ENCODE data around the gene CFAP54. TPM values are rescaled to one million over a fixed set of nuclear protein-coding genes. Genes with fewer than 3 reads are reported as not detected.
A peak's percentile ranks its signal among the peaks of the same experiment; 100 is the strongest.
"Not testable (repeated sequence)": the region's sequence is repeated elsewhere in the genome, so short reads cannot be mapped to it uniquely, and the experiment has no call there.

CFAP54 gene
- polyA plus RNA-seq, 1 donor = 0.44 TPM

- DNase-seq = no peak
Observed at GRCh38 chr12:96623656-96624217, 134.4 kb downstream of the CFAP54 start.

- no peak for DNase-seq
Observed at GRCh38 chr12:96635844-96636243, 146.5 kb downstream of the CFAP54 start.

- DNase-seq = no peak
Observed at GRCh38 chr12:96636895-96637294, 147.5 kb downstream of the CFAP54 start.

- DNase-seq = no peak
Observed at GRCh38 chr12:96648923-96649322, 159.5 kb downstream of the CFAP54 start.

GRCh38 chr12:96652870-96653269 lies 163.5 kb downstream of the CFAP54 start:
- DNase-seq = no peak

GRCh38 chr12:96658075-96658474 lies 168.7 kb downstream of the CFAP54 start:
- DNase-seq = no peak

GRCh38 chr12:96669786-96670185 lies 180.4 kb downstream of the CFAP54 start:
- DNase-seq = no peak

GRCh38 chr12:96670334-96670899 lies 181.0 kb downstream of the CFAP54 start:
- no peak for DNase-seq

- not testable (repeated sequence) for DNase-seq
Observed at GRCh38 chr12:96675519-96675918, 186.1 kb downstream of the CFAP54 start.

- no peak for DNase-seq
Observed at GRCh38 chr12:96677363-96677762, 188.0 kb downstream of the CFAP54 start.

GRCh38 chr12:96687719-96688118 lies 198.3 kb downstream of the CFAP54 start:
- DNase-seq = no peak

- DNase-seq = no peak
Observed at GRCh38 chr12:96698521-96698920, 209.1 kb downstream of the CFAP54 start.

GRCh38 chr12:96698965-96699364 lies 209.6 kb downstream of the CFAP54 start:
- DNase-seq = no peak

GRCh38 chr12:96701856-96702255 lies 212.5 kb downstream of the CFAP54 start:
- DNase-seq = no peak

- DNase-seq = no peak
Observed at GRCh38 chr12:96710127-96710745, 220.9 kb downstream of the CFAP54 start.

- no peak for DNase-seq
Observed at GRCh38 chr12:96711364-96711763, 222.0 kb downstream of the CFAP54 start.

- no peak for DNase-seq
Observed at GRCh38 chr12:96714199-96714598, 224.8 kb downstream of the CFAP54 start.

- peak; percentile 35 for DNase-seq
Observed at GRCh38 chr12:96719660-96720362, 230.4 kb downstream of the CFAP54 start.

- no peak for DNase-seq
Observed at GRCh38 chr12:96720363-96720705, 231.0 kb downstream of the CFAP54 start.

- DNase-seq = not testable (repeated sequence)
Observed at GRCh38 chr12:96729466-96729865, 240.1 kb downstream of the CFAP54 start.

- no peak for DNase-seq
Observed at GRCh38 chr12:96729886-96730285, 240.5 kb downstream of the CFAP54 start.

- no peak for DNase-seq
Observed at GRCh38 chr12:96743606-96744005, 254.2 kb downstream of the CFAP54 start.

- no peak for DNase-seq
Observed at GRCh38 chr12:96749999-96750398, 260.6 kb downstream of the CFAP54 start.

- DNase-seq = no peak
Observed at GRCh38 chr12:96751626-96752025, 262.2 kb downstream of the CFAP54 start.
